Fibroblast of lung (primary cell): ENCODE data around the gene ACAD8.

Source experiments
- EZH2 ChIP-seq: IDR thresholded peaks from 2 replicates; pipeline ENCODE4 v1.5.1; 2012; ENCODE audit warnings: low read length, control low read depth, mild to moderate bottlenecking; ENCODE audit errors: missing control alignments
- TF ChIP-seq, protein P1 (sequence below), 2 donors: IDR thresholded peaks in 1 of 2; conservative IDR thresholded peaks in 1 of 2; 1 replicate in 1 of 2; 2 replicates in 1 of 2; pipeline ENCODE4 v1.5.1; 2011 to 2012; ENCODE audit warnings: low read length in 2 of 2, control low read depth in 1 of 2, inconsistent platforms in 1 of 2, low read depth in 1 of 2, mild to moderate bottlenecking in 1 of 2

- TF ChIP-seq EZH2: peak; percentile 81
- TF ChIP-seq, protein P1, sequence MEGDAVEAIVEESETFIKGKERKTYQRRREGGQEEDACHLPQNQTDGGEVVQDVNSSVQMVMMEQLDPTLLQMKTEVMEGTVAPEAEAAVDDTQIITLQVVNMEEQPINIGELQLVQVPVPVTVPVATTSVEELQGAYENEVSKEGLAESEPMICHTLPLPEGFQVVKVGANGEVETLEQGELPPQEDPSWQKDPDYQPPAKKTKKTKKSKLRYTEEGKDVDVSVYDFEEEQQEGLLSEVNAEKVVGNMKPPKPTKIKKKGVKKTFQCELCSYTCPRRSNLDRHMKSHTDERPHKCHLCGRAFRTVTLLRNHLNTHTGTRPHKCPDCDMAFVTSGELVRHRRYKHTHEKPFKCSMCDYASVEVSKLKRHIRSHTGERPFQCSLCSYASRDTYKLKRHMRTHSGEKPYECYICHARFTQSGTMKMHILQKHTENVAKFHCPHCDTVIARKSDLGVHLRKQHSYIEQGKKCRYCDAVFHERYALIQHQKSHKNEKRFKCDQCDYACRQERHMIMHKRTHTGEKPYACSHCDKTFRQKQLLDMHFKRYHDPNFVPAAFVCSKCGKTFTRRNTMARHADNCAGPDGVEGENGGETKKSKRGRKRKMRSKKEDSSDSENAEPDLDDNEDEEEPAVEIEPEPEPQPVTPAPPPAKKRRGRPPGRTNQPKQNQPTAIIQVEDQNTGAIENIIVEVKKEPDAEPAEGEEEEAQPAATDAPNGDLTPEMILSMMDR (conservative IDR thresholded peaks at IDR 0.05 in 1 of 2, IDR thresholded peaks at IDR 0.05 in 1 of 2; ENCODE audit: low read depth in 1 of 2, low read length in 2 of 2): no peak
Measured at GRCh38 chr11:134276396-134277182, 23.2 kb downstream of the ACAD8 start.
